ENCODE results near the gene YJEFN3.

Gene YJEFN3

DNA sequence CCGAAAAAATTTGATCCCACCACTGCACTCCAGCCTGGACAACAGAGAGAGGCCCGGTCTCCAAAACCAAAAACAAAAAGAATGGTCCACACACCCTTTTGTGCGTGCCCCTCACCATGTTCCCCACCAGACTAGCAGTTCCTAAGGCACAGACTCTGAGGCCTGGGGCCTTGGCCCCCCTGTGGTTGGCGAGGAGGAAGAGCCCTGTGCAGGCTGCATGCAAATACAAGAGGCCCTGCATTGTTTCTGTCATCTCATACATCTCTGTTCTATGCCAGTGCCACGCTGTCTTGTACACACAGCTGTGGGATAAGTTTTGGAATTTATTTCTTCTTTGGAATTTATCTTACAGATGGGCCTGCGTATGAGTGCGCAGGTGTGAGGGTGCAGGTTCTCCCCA is 4.7 kb upstream of the YJEFN3 start:
- no peak for DNase-seq

DNA sequence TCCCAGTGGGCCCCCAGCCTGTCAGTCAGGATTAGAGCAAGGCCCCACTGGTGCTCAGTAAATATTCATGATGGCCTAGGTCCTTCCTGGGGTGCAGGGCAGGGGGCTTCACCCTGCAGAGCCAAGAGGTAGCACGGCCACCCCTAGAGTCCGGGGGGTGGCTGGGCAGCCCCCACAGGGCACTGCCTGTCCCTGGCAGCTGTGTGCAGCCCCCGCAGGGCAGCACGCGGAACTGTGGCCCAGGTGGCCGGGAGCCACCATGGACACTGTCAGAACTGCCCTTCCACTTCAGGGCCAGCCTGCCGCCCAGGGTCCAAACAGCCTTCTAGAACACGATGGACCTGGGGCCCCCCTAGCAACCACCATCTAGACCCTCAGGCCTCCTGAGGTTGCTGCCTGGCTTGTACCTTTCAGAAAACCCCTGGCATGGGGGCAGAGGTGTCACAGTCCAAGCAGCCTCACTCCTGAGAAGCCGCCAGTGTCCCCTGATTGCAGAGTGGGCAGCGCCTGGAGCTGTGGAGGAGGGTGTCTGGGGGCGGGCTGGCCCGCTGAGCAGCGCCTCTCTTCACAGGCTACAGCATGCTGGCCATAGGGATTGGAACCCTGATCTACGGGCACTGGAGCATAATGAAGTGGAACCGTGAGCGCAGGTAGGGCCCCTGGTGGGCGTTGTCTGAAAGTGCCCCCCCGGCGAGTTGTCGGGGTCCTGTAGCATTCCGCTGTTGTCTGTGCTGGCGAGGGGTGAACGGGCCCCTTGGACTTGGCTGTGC is 2.9 kb upstream of the YJEFN3 start:
- DNase-seq, result no peak

DNA sequence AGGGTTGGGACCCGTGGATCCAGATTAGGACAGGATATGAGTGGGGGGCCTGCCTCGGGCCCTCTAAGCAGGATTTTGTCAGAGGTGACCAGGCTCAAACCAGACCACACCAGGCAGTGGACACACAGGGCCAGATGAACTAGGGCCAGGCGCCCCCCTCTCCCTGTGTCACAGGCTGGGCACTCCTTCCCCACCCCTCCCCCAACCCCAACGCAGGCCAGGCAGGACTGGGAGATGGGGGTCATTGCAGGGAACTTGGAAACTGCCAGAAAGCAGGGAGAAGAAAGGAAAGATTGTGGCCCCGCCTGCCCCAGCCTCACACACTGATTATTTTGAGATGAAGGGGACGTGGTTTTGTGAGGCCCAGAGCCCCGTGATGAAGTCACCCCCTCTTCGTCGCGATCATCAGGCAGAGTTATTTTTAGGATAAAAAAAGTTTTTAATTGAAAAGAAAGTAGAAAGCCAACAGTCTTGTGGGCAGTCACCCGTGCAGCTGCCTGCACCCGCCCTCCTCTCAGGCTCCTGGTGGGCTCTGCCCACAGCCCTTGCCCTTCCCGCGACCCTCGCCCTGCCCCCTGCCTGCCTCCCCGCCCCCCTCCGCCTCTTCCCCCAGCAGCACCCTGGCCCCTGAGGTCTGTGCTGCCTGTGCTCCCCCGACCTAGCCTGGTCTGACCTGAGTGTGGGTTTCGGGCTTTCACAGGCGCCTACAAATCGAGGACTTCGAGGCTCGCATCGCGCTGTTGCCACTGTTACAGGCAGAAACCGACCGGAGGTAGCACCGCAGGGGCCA is 1.9 kb upstream of the YJEFN3 start:
- DNase-seq, result no peak

DNA sequence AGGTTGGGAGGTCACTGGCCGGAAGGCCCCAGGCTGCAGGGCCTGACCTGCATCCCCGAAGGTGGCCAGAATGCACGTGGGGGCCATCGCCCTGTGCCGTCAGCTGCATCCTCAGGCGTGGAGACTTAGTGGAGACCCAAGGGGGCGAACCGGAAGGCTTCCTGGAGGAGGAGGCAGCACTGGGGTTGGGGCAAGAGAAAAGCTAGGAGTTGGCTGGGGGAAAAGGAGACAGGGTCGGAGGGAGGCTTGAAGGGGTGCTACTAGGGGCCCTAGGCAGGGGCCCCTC is 1.4 kb upstream of the YJEFN3 start:
- DNase-seq, result no peak

DNA sequence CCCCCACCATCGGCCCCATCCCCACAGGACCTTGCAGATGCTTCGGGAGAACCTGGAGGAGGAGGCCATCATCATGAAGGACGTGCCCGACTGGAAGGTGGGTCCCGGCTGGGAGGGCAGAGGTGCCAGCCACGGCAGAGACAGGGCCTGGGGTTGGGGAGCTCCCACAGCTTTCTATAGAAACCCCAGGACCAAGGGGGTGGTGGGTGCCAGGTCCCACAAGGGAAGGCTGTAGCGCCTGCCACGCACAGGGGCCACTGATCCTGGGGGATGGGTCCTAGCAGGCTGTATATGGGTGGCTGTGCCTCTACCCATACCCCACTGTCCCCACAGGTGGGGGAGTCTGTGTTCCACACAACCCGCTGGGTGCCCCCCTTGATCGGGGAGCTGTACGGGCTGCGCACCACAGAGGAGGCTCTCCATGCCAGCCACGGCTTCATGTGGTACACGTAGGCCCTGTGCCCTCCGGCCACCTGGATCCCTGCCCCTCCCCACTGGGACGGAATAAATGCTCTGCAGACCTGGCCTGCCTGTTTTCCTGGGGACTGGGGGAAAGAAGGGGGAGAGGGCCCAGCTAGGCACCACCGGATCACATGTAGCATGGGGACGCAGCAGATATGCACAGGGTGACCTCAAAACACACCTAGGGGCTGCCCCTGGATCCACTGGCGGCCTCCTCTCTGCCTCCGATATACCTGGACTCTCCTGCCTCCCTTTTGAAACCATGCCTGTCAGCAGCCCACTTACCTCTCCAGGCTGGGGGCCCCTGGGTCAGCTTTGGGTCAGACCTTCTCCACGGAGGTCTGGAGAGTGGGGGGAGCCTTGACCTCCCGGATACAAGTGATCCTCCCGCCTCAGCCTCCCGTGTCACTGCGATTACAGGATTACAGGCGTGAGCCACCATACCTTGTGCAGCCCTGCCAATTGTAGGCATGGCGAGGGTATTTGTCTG is 761 bp upstream of the YJEFN3 start:
- no peak for DNase-seq

DNA sequence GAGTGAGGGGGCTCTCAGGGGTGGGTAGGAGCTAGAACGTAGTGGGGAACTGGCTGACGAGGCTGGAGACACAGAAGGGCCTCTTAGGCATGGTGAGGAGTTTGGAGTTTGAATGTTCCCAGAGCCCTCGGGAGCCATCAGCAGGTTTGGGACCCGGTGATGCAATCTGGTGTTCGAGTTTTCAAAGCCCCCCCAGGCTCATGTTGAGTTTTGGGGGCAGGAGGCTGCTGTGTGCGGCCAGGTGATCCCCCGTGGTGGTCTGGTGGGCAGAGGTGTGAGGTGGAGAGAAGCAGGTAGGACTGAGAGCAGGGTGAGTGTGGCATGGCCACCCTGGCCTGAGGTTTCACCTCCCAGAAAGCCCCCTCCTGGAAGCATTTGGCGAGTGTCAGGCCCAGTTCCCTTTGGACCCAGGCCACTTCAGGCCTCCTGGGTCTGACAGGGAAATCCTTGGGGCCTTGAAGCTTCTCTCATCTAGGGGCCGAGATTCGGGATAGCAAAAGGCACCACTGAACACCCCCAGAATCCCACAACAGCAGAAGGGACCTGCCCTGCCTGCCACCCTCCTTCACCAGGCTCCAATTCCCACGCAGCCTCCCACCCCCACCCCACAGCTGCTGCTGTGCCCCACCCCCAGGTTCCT is 1.2 kb downstream of the YJEFN3 start:
- DNase-seq, result no peak

DNA sequence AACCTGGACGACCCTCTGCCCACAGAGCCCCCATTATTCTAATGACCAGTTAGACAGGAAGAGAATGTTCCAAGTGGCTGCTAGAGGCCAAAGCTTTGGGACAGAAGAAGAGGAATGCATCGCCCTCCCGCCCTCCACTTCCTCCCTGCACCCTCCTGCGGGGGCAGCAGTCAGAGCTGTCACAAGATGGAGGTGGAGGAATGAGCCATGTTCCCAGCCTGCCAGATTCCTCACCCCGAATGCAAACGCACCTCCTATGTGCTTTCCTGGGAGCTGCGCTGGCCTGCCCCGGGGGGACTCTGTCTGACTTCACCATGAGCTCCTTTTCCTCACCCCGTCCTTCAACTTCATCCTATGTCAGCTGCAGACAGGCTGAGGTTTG is 1.7 kb downstream of the YJEFN3 start:
- no peak for DNase-seq

DNA sequence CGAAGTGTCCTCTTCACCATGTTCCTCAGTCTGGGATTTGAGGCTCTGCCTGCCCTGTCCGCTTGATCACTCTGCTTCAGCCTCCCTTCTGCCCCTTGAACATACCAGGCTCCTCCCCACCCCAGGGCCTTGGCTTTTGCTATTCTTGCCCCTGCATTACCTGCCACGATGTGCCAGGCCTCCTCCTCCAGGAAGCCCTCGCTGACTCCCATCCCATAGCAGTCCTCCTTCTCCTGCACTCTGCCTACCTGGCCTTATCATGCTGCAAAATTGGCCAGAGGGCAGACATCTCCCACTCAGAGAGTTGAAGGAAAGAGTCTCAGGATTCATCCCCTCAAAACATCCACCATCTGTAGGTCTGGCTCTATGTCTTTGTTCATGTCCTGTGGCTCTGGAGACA is 2.2 kb downstream of the YJEFN3 start:
- DNase-seq, result no peak

DNA sequence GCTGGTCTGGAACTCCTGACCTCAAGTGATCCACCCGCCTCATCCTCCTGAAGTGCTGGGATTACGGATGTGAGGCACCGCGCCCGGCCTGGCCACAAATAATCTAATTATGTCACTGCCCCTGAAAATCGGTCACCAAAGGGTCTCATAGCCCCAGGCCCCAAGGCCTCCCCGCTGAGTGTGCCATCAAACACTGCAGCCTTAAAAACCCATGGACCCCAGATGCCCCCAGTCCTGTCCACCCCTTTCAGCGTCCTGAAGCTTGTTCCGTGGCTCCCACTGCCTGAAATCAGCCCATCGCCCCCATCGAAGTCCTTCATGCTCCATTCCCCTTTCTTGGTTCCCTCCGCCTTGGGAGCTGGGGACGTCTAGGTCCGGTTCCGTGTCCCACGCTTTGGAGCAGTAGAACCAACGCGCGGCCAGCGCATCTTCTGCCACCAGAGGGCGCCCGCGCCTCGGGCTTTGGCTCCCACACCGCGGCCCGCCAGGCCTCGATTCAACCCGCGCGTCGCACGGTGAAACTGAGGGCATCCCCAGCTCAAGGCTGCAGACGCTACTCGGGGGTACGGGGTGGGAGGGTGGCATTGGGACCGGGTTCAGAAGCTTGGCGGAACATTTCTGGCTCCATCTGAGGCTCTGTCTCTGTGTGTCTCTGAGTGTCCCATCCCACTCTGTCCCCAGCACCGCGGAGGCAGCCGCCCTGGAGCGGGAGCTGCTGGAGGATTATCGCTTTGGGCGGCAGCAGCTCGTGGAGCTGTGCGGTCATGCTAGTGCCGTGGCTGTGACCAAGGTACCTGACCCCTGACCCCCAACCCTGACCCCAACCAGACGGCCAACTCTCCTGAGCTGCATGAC is 3.5 kb downstream of the YJEFN3 start:
- peak; percentile 92 for DNase-seq

DNA sequence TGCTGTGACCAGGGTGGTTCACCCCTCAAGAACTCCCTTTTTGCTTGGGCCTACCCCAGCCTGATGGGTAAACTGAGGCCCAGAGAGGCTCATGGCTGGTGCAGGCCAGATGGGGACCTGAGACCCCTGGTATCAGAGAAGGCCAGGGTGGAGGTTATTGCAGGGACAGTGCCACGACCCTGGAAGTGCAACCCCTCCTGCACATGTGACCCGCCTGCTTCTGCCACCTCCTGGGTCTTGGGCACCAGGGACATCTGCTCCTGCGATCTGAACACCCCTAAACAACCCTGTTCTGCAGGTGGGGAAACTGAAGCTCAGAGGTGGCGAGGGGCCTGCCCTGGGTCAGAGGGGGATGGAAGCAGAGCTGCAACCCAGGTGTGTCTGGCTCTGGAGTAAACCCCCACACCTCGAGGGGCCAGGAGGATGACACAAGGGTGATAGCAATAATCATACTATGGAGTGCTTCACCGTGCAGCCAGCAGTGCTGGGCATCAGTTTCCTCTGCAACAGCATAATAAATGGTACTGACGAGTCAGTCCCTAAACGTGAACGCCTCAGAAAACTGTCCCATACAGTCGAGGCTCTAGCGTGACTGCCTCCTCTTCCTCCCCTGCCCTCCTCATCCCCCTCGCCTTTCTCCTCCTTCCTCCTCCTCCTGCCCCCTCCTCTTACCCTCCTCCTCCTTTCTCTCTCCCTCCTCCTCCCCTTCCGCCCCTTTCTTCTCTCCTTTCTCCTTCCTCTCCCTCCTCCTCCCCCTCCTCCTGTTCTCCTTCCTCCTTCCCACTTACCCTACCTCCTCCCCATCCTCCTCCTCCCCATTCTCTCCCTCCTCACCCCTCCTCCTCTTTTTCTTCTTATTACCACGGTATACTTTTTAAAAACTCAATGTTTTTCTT is 4.3 kb downstream of the YJEFN3 start:
- no peak for DNase-seq

DNA sequence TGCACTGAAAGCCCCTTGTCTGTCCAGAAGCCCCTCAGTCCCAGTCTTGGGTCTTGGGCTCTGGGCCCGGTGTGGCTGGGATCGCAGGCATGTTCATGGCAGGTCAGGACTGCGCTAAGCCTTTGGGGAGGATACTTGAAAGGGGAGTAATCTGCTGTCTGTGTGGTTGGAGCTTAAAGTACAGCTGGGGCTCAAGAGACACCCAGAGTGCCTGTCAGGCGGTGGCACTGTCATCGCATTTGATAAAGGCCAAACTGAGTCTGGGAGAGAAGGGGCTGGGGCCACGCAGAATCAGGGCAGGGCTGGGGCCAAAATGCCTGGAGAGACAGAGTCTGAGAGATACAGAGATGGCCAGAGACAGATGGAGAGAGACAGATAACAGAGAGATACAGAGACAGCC is 5.1 kb downstream of the YJEFN3 start:
- DNase-seq, result no peak

DNA sequence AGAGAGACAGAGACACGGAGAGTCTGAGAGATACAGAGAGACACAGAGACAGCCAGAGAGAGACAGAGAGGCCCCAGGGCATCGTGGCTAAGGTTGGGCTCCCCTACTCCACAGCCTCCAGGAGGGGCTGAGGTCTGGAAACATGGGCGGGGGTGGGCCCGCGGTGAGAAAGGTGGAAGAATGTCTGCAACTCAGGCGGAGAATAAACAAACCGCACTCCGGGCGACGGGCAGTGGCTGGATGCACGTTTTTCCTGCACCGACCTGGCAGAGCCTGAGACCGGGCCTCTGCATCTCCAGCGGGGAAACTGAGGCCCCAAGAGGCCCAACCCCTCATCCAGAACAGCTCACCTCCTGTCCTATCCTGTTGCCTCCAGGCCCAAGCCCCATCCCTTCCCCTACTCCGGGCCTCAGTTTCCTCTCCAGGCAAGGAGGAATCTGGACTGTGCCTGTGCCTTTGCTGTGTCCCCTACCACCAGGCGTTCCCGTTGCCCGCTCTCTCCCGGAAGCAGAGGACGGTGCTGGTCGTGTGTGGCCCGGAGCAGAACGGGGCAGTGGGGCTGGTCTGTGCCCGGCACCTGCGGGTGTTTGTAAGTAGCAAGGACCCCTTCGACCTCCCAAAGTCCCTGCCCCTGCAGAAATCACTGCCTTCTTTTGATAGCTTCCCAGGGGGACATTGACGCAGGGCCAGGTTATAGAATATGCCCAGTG is 6.0 kb downstream of the YJEFN3 start:
- no peak for DNase-seq

DNA sequence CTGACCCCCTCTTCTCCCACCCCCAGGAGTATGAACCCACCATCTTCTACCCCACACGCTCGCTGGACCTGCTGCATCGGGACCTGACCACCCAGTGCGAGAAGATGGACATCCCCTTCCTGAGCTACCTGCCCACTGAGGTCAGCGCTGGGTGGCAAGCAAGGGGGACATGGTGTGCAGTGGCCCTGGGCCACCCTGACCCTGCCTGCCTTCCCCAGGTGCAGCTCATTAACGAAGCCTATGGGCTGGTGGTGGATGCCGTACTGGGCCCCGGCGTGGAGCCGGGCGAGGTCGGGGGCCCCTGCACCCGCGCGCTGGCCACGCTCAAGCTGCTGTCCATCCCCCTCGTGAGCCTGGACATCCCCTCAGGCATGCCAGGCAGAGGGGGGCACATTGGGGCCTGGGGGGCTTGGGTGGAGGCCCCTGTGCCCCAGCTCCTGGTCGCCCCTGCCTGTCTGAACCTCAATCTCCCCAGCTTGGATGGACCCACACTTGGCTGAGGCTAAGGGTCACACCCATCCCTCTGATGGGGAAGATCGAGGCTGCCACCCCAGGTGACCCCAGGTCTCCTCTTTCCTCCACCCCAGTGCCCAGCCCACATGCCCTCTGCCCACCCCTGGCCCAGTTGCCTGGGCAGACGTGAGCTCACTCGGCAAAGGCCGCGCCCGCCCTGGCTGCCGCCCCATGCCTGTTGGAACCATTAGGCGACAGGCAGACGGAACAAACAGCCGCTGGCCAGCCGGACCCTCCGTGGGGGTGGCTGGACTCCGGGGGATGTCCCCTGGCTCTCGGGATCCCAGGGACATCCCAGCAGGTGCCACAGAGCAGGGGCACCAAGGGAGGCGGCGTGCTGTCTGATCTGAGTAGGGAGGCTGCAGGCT is 6.8 kb downstream of the YJEFN3 start:
- DNase-seq, result no peak

DNA sequence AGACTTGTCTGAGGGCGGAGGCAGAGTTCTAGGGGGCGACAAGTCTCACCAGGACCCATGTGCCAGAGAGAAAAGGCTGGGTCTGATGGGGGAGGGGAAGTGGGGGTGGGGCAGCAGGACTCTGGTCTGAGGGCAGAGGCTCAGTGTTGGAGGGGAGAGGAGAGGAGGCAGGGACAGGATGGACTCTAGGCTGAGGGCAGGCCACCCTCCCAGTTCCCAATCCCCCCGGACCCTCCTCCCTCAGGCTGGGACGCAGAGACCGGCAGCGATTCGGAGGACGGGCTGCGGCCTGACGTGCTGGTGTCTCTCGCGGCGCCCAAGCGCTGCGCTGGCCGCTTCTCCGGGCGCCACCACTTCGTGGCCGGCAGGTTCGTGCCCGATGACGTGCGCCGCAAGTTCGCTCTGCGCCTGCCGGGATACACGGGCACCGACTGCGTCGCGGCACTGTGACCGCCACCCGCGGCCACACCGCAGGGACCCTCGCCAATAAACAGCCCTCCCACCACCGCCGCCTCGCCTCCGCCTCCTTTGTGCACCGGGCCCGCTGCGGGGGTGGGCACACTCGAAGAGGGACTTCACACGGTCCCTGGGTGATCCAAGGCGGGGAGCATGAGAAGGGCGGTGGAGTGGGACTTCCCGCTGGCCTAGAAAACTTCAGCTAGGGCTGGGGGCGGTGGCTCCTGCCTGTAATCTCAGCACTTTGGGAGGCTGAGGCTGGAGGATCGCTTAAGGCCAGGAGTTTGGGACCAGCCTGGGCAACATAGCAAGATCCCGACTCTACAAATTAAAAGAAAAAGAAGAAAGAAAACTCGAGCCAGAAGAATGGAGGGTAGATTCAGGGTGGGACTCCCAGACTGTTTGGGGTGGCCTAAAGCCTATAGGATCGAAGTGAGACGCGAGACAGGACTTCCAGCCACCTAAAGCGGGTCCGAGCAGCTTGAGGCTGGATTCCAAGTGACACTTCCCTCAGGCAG is 8.7 kb downstream of the YJEFN3 start:
- DNase-seq, result no peak

DNA sequence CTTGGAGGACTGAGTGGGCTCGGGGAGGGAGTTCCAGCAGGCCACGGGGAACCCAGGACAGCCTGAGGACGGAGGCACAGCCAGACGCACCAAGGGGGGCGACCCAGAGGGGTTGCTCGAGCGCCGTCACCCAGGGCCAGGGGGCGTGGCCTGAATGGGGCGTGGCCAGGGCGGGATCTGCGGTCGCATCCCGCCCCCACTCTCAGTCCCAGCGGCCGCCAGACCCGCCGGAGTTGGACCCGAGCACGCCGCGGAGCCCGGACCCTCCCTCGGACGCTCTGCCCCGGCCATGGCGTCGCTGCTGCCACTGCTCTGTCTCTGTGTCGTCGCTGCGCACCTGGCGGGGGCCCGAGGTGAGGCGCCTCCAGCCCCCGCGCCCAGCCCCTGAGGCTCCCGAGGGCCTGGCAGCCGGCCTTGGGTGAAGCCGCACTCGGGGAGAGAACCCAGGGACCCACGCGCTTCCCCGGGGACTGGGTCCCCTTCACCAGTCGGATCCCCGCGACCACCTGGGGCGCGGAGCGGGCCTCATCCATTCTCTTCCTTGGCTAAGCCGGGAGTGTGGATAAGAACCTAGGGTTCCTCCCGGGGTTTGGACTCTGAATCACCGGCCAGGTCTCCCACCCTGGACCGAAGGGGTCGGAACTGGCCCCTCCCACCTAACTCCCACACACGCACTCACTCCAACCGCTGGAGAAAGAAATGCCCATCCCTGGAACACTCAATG is 9.5 kb downstream of the YJEFN3 start, which contains the start of gene CILP2:
Gene CILP2, plus strand, starts transcription at position 205 of the 724 bp plus-strand sequence. Its CDS starts 85 bp downstream, at position 290.
- peak; percentile 46 to 52 for DNase-seq

DNA sequence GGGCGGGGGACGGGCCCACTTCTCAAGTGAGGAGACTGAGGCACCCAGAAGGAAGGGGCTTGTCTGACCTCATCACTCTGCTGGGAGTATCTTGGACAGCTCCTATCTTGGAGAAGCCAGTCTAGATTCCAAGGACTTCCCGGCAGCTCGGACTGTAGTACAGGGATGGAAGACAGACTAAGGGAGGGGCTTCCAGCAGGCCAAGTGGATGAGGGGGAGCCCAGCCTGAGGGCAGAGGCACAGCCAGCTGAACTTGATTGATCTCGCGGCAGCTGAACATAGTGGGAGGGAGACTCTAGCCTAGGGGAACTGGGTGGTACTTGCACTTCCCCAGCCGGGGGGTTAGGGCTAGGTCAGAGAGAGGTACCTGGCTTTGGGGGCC is 10.1 kb downstream of the YJEFN3 start:
- no peak for DNase-seq

DNA sequence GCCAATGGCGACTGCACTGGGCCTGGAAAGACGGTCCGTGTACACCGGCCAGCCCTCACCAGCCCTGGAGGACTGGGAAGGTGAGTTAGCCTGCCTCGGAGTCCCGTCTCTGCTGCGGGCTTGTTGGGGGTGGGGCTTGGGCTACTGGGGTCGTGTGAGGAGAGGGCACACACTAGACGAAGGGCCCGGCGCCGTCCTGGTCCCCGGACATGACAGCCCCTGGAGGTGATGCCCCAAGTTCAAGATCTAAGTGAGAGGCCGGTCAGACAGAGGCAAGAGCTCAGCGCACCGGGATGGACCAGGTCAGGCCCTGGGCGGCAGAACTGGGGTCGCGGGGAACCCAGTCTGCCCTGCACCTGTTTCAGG is 11.0 kb downstream of the YJEFN3 start:
- DNase-seq, result no peak

All from stimulated activated CD4-positive, alpha-beta T cell treated with anti-CD3 and anti-CD28 coated beads, Interleukin-2, amount 100 ng/mL, for 24 hours (primary cell).